Tibial nerve (tissue), 4 donors: ENCODE results near the gene TXNDC15. TPM values are rescaled to one million over a fixed set of nuclear protein-coding genes. Genes with fewer than 3 reads are reported as not detected.

Experiments
- DNase-seq, 2 donors: peaks; one replicate each; pipeline ENCODE4 v3.0.0-alpha.2; 2019; ENCODE audit warnings: low spot score in 2 of 2
- H3K27ac ChIP-seq, 4 donors: fragments of 200-600 bp; sonication (generic) in 3 of 4; one replicate each; pipeline ENCODE4 v1.5.1; 2017 to 2019; ENCODE audit warnings: mild to moderate bottlenecking in 1 of 4
- H3K27me3 ChIP-seq, 2 donors: fragments of 200-600 bp; sonication (generic) in 1 of 2; one replicate each; pipeline versions ENCODE4 v1.5.1 to v1.6.0; 2017 to 2019
- H3K36me3 ChIP-seq, 3 donors: fragments of 200-600 bp; sonication (generic); one replicate each; pipeline ENCODE4 v1.5.1; 2018 to 2019
- H3K4me1 ChIP-seq, 4 donors: fragments of 200-600 bp; sonication (generic) in 3 of 4; one replicate each; pipeline ENCODE4 v1.5.1; 2017 to 2019
- H3K4me3 ChIP-seq, 4 donors: fragments of 200-600 bp; sonication (generic) in 3 of 4; one replicate each; pipeline ENCODE4 v1.5.1; 2017 to 2019; ENCODE audit warnings: mild to moderate bottlenecking in 1 of 4, moderate library complexity in 1 of 4
- H3K9me3 ChIP-seq, 4 donors: fragments of 200-600 bp; sonication (generic) in 3 of 4; one replicate each; pipeline ENCODE4 v1.5.1; 2017 to 2019
- EP300 ChIP-seq, 2 donors: sonication (generic); formaldehyde crosslinking; IDR thresholded peaks; one replicate each; pipeline ENCODE4 v1.6.1; 2017; ENCODE audit warnings: antibody characterized with exemption in 2 of 2, mild to moderate bottlenecking in 1 of 2
- POLR2A ChIP-seq, 2 donors: fragments of 450-650 bp; IDR thresholded peaks; one replicate each; pipeline ENCODE4 v1.6.1; 2017; ENCODE audit warnings: antibody characterized with exemption in 2 of 2, mild to moderate bottlenecking in 2 of 2, moderate library complexity in 2 of 2
- WGBS, 2 donors: methylation state at CpG; one replicate each; pipeline ENCODE4 v1.1.5; 2018; 5-methylcytosine and 5-hydroxymethylcytosine counted together
- total RNA-seq, 4 donors: library from RNA; depleted of rRNA; stranded (reverse); fragments of >200 nt; gene quantifications; one replicate each; pipeline ENCODE4 v1.1.0, GENCODE V29; 2016
- TF ChIP-seq, protein P1 (sequence below), 5 experiments: fragments of 200-600 bp in 3 of 5; fragments of 450-650 bp in 2 of 5; sonication (generic) in 3 of 5; IDR thresholded peaks; one replicate each; pipeline ENCODE4 v1.5.1; 2016 to 2019; ENCODE audit warnings: antibody characterized with exemption in 5 of 5, mild to moderate bottlenecking in 3 of 5, moderate library complexity in 2 of 5

TXNDC15 gene
- total RNA-seq, 4 donors from 2014 or later: 72.8 to 118 (median 84.8) TPM

DNA sequence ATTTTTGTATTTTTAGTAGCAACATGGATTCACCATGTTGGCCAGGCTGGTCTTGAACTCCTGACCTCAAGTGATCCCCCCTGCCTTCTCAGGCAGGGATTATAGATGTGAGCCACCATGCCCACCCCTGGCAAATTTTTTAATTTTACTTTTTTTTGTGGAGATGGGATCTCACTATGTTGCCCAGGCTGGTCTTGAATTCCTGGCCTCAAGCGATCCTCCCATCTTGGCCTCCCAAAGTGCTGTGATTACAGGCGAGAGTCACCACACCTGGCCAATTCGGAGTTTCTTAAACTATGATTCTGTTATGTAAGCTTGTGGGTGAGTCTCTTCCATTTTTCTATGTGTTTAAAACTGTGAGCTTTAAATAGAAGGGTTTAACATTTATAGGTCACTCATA, 58.3 kb downstream of the TXNDC15 start:
- 99 to 100% methylated on average over 3 of the region's 3 CpGs for WGBS, 2 donors
- no peak for DNase-seq
- H3K4me1 ChIP-seq: peaks cover 0 to 4% (median 0%) of the 10 kb centered on the region in 4 donors
- H3K4me3 ChIP-seq: no peak overlapping the region
- no peak overlapping the region for H3K27ac ChIP-seq
- peaks cover 0 to 48% (median 0%) of the 10 kb centered on the region in 3 donors for H3K36me3 ChIP-seq
- no peaks in the 10 kb centered on the region for H3K9me3 ChIP-seq
- H3K27me3 ChIP-seq: no peaks in the 10 kb centered on the region
- TF ChIP-seq, protein P1, sequence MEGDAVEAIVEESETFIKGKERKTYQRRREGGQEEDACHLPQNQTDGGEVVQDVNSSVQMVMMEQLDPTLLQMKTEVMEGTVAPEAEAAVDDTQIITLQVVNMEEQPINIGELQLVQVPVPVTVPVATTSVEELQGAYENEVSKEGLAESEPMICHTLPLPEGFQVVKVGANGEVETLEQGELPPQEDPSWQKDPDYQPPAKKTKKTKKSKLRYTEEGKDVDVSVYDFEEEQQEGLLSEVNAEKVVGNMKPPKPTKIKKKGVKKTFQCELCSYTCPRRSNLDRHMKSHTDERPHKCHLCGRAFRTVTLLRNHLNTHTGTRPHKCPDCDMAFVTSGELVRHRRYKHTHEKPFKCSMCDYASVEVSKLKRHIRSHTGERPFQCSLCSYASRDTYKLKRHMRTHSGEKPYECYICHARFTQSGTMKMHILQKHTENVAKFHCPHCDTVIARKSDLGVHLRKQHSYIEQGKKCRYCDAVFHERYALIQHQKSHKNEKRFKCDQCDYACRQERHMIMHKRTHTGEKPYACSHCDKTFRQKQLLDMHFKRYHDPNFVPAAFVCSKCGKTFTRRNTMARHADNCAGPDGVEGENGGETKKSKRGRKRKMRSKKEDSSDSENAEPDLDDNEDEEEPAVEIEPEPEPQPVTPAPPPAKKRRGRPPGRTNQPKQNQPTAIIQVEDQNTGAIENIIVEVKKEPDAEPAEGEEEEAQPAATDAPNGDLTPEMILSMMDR (IDR thresholded peaks at IDR 0.05): no peak
- TF ChIP-seq EP300 (IDR thresholded peaks at IDR 0.05) (no peak), POLR2A (IDR thresholded peaks at IDR 0.05) (no peak)

DNA sequence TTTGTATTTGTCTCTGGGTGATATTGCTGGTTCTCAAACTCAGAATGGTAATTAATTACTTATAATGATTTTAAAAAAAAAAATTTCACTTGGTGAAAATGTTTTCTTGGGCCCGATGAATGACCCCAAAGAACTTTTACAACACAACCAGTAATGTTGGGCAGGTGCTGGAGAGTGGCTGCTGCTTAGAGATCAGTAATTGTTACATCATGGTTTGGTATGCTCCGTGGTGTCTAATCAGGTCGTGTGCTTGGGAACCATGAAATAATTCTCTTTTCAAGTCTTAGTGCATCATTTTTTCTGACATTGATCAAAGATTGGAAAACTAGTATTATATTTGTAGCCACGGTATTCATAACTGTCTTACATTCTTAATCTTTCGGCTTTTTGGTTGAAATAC, 60.0 kb downstream of the TXNDC15 start:
- WGBS, 2 donors: 85 to 86% methylated on average over 5 of the region's 5 CpGs
- Histone ChIP-seq H3K27ac (no peak overlapping the region), H3K36me3 (peaks cover 0 to 54% (median 0%) of the 10 kb centered on the region in 3 donors), H3K4me1 (peaks cover 0 to 4% (median 0%) of the 10 kb centered on the region in 4 donors), H3K27me3 (no peaks in the 10 kb centered on the region), H3K9me3 (no peaks in the 10 kb centered on the region), H3K4me3 (no peak overlapping the region)
- no peak for TF ChIP-seq POLR2A (IDR thresholded peaks at IDR 0.05)
- no peak for TF ChIP-seq EP300 (IDR thresholded peaks at IDR 0.05)
- no peak for DNase-seq

DNA sequence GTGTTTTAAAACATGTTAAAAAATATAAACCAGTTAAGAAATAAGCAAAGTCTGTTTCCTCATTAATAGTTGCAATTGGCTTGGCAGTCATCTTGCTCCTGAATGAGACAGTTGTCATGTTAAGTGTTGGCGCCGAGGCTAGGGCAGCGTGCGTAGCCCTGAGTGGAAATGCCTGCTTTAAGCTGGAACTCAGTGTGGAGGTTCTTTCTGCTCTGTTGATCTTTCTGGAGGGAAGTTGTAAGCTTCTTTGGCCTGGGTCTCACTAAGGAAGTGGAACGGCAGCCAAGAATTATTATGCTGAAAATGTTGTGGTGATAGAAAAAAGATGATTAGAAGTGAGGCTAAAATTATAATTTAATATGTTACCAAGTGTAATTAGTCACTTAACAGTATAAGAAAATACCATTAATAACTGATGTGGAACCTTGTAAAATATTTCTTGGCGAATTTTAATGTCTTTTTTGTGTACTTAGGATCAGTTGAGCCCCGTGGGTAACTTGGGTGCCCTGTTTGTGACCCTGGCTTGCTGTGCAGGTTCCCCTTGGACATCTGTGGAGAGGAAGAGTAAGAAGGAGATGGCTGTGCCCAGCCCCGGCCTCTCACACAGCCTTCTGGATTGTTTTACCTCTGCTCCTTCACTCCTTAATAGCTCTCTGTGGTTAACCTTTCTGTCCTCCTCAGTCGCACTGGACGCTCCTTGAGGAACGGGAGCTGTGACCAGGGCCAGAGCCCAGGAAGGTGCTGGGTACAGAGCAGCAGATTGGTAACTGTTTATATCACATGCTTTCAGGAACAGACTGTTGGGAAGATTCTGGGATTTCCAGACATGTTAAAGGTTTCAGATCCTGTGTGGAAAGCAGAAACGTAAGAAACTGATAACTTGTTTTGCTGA, 61.8 kb downstream of the TXNDC15 start:
- WGBS, 2 donors: 70 to 73% methylated on average over 12 of the region's 12 CpGs
- no peaks in the 10 kb centered on the region for H3K9me3 ChIP-seq
- H3K36me3 ChIP-seq: peaks cover 0 to 43% (median 0%) of the 10 kb centered on the region in 3 donors
- no peak overlapping the region for H3K4me3 ChIP-seq
- TF ChIP-seq POLR2A (IDR thresholded peaks at IDR 0.05) (no peak), EP300 (IDR thresholded peaks at IDR 0.05) (no peak)
- TF ChIP-seq, protein P1 (IDR thresholded peaks at IDR 0.05): no peak
- DNase-seq: no peak
- H3K4me1 ChIP-seq: peaks cover 0 to 4% (median 0%) of the 10 kb centered on the region in 4 donors
- no peak overlapping the region for H3K27ac ChIP-seq
- H3K27me3 ChIP-seq: no peaks in the 10 kb centered on the region

DNA sequence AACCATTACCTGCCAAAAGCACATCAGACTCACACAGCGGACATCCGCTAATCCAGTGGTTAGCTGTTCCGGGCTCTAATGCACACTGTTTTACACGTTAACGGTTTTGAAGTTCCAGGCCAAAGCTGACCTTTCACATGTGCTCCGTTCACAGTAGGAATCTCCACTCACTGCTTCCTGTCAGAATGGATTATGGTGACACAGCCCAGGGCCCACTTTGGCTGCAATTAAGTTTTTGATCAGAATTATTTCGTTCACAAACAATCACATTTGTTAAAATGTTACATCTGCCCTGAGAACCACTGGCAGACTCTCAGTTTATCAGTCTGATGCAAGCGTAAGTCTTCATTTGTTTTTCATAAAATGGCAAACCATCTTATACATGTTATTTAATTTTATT, 63.4 kb downstream of the TXNDC15 start:
- H3K4me3 ChIP-seq: no peak overlapping the region
- DNase-seq: no peak
- no peak overlapping the region for H3K27ac ChIP-seq
- 87 to 89% methylated on average over 8 of the region's 8 CpGs for WGBS, 2 donors
- peaks cover 0 to 28% (median 0%) of the 10 kb centered on the region in 3 donors for H3K36me3 ChIP-seq
- no peaks in the 10 kb centered on the region for H3K27me3 ChIP-seq
- no peak for TF ChIP-seq POLR2A (IDR thresholded peaks at IDR 0.05)
- TF ChIP-seq EP300 (IDR thresholded peaks at IDR 0.05): no peak
- TF ChIP-seq, protein P1 (IDR thresholded peaks at IDR 0.05): no peak
- no peaks in the 10 kb centered on the region for H3K9me3 ChIP-seq
- H3K4me1 ChIP-seq: peaks cover 0 to 4% (median 0%) of the 10 kb centered on the region in 4 donors

DNA sequence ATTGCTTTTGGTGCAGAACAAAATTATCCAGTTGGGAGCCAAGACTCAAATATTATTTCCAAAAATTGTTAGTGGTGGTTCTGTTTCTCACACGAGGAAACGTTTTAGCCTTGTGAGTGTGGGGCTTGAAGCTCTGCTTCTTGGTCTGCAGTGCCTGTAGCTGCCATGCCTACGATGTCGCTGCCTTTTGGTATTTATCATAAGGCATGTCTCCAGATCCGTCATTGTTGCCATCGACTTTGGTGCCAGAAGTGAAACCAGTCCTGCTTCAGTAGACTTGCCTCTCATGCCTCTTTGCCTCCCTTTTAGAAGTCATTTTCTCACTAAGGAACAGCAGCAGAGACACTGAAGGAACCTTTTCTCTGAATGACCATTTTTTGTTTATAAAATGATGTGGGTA, 63.9 kb downstream of the TXNDC15 start:
- Histone ChIP-seq H3K27ac (no peak overlapping the region), H3K4me1 (peaks cover 0 to 4% (median 0%) of the 10 kb centered on the region in 4 donors), H3K9me3 (no peaks in the 10 kb centered on the region), H3K4me3 (no peak overlapping the region), H3K36me3 (peaks cover 0 to 24% (median 0%) of the 10 kb centered on the region in 3 donors), H3K27me3 (no peaks in the 10 kb centered on the region)
- DNase-seq: no peak
- TF ChIP-seq POLR2A (IDR thresholded peaks at IDR 0.05) (no peak), EP300 (IDR thresholded peaks at IDR 0.05) (no peak)
- TF ChIP-seq, protein P1 (IDR thresholded peaks at IDR 0.05): no peak
- WGBS, 2 donors: 82 to 84% methylated on average over 6 of the region's 6 CpGs
